OCI-LY1 (cell line): ENCODE measurements around the gene GPR37L1.
"Not testable (repeated sequence)": the region's sequence is repeated elsewhere in the genome, so short reads cannot be mapped to it uniquely, and the experiment has no call there.

Experiments used
- H2AFZ ChIP-seq: fragments of 200-600 bp; sonication (generic), shearing (Covaris generic); 2 replicates; pipeline ENCODE4 v1.6.0; 2014; ENCODE audit warnings: antibody characterized with exemption, mild to moderate bottlenecking, low read length
- H3F3A ChIP-seq: fragments of 200-600 bp; sonication (generic), shearing (Covaris generic); 2 replicates; pipeline ENCODE4 v1.6.0; 2014; ENCODE audit warnings: mild to moderate bottlenecking, antibody characterized with exemption, low read length, moderate library complexity; ENCODE audit not compliant: insufficient read depth
- H3K27ac ChIP-seq: fragments of 200-600 bp; sonication (generic); 2 replicates; pipeline ENCODE4 v1.5.1; 2014; ENCODE audit warnings: low read length, mixed run types, mild to moderate bottlenecking, low read depth; ENCODE audit not compliant: poor library complexity, severe bottlenecking
- H3K27me3 ChIP-seq: fragments of 200-600 bp; sonication (generic); 2 replicates; pipeline ENCODE4 v1.6.0; 2014; ENCODE audit warnings: antibody characterized with exemption, mild to moderate bottlenecking, low read length, moderate library complexity; ENCODE audit not compliant: insufficient read depth
- H3K36me3 ChIP-seq: fragments of 200-600 bp; sonication (generic); 2 replicates; pipeline ENCODE4 v1.6.1; 2014; ENCODE audit warnings: mild to moderate bottlenecking, antibody characterized with exemption, low read length, moderate library complexity, mixed read lengths; ENCODE audit not compliant: insufficient read depth
- H3K4me1 ChIP-seq: fragments of 200-600 bp; sonication (generic); 2 replicates; pipeline ENCODE4 v1.5.1; 2014; ENCODE audit warnings: mild to moderate bottlenecking, low read length, moderate library complexity; ENCODE audit not compliant: insufficient read depth, severe bottlenecking
- H3K4me2 ChIP-seq: fragments of 200-600 bp; sonication (generic), shearing (Covaris generic); 2 replicates; pipeline ENCODE4 v1.6.1; 2014; ENCODE audit warnings: low read length
- H3K4me3 ChIP-seq: fragments of 200-600 bp; sonication (generic); 2 replicates; pipeline ENCODE4 v1.5.1; 2014; ENCODE audit warnings: low read length, low read depth, mild to moderate bottlenecking, mixed read lengths; ENCODE audit not compliant: poor library complexity, severe bottlenecking
- H3K79me2 ChIP-seq: fragments of 200-600 bp; shearing (Covaris generic); 2 replicates; pipeline ENCODE4 v1.6.1; 2016; ENCODE audit warnings: mixed run types, low read length, mixed read lengths; ENCODE audit not compliant: insufficient read depth
- H3K9ac ChIP-seq: fragments of 200-600 bp; sonication (generic), shearing (Covaris generic); 2 replicates; pipeline ENCODE4 v1.6.1; 2014; ENCODE audit warnings: mild to moderate bottlenecking, low read length, mixed read lengths
- H3K9me2 ChIP-seq: fragments of 200-600 bp; sonication (generic), shearing (Covaris generic); 2 replicates; pipeline ENCODE4 v1.6.1; 2014; ENCODE audit warnings: low read depth, mild to moderate bottlenecking, low read length, mixed read lengths
- H3K9me3 ChIP-seq: fragments of 200-600 bp; shearing (Covaris generic); 2 replicates; pipeline ENCODE4 v1.6.1; 2014; ENCODE audit warnings: low read length, mixed read lengths
- H4K20me1 ChIP-seq: fragments of 200-600 bp; sonication (generic), shearing (Covaris generic); 2 replicates; pipeline ENCODE4 v1.6.0; 2016; ENCODE audit warnings: mild to moderate bottlenecking, low read length; ENCODE audit not compliant: insufficient read depth
- EZH2 ChIP-seq: fragments of 200-600 bp; sonication (generic), shearing (Covaris generic); IDR thresholded peaks from 2 replicates; pipeline ENCODE4 v1.8.0; 2017; ENCODE audit warnings: borderline replicate concordance, mixed run types, mild to moderate bottlenecking, antibody characterized with exemption, low read length, moderate library complexity, mixed read lengths
- TF ChIP-seq, protein P1 (sequence below): fragments of 200-600 bp; sonication (generic), shearing (Covaris generic); IDR thresholded peaks from 2 replicates; pipeline ENCODE4 v1.5.1; 2017; ENCODE audit warnings: mild to moderate bottlenecking, antibody characterized with exemption, low read length, moderate library complexity, mixed read lengths

The GPR37L1 gene

DNA sequence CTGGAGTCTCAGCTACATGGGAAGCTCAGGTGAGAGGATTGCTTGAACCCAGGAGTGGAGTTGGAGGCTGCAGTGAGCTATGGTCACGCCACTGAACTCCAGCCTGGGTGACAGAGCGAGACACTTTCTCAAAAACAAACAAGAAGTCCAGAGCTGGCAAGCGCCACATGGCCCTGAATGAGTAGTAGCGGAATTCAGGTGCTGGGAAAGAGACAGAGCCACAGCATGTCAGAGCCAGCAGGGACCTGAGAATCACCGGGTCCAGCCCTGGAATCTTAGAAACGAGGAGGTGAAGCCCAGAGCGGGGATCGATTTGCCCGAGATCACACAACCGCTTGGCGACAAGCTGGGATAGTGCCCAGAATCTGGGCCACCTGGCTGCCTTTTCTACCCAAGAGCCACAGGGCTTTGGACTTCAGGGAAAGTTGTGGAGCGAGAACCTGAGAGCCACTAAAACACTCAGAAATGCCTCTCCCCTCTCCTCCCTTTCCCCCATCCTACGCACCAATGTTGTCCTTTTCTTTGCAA lies 12.0 kb downstream of the GPR37L1 start:
- Histone ChIP-seq H3K36me3 (peaks cover 42% of the 10 kb centered on the region), H3K4me1 (no peaks in the 10 kb centered on the region), H3K4me2 (no peak overlapping the region), H3K9me3 (no peaks in the 10 kb centered on the region), H3F3A (no peaks in the 10 kb centered on the region), H2AFZ (no peak overlapping the region), H3K27me3 (no peaks in the 10 kb centered on the region), H4K20me1 (no peaks in the 10 kb centered on the region), H3K9ac (no peak overlapping the region), H3K9me2 (no peaks in the 10 kb centered on the region), H3K79me2 (peaks cover under 1% of the 10 kb centered on the region; the same call in 1 of the 2 replicates), H3K4me3 (no peak overlapping the region), H3K27ac (no peak overlapping the region)
- no peak for TF ChIP-seq EZH2
- TF ChIP-seq, protein P1, sequence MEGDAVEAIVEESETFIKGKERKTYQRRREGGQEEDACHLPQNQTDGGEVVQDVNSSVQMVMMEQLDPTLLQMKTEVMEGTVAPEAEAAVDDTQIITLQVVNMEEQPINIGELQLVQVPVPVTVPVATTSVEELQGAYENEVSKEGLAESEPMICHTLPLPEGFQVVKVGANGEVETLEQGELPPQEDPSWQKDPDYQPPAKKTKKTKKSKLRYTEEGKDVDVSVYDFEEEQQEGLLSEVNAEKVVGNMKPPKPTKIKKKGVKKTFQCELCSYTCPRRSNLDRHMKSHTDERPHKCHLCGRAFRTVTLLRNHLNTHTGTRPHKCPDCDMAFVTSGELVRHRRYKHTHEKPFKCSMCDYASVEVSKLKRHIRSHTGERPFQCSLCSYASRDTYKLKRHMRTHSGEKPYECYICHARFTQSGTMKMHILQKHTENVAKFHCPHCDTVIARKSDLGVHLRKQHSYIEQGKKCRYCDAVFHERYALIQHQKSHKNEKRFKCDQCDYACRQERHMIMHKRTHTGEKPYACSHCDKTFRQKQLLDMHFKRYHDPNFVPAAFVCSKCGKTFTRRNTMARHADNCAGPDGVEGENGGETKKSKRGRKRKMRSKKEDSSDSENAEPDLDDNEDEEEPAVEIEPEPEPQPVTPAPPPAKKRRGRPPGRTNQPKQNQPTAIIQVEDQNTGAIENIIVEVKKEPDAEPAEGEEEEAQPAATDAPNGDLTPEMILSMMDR, result no peak

DNA sequence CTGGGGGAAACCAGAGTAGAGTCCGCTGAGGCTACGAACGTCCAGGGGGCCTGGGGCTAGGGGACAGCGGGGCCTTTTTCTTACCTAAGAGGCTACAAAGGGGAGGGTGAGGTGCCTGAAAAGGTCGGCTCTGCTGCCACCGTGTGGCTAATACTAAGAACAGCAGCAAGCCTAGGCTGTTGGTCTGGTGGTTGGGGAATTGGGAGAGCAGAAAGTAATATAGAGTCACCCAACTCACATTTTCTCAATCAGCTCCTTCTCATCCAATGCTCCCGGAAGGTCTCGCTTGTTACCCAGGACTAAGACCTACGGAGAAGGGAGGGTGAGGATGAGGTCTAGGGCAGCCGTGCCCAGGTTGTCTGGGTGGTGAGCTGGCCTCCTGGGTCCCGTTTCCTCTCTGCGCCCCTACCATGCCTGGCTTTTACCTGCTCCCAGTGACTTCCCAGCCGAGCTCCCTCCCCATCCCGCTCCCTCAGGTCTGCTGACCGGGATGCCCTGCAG lies 12.6 kb downstream of the GPR37L1 start:
- no peaks in the 10 kb centered on the region for H3K9me3 ChIP-seq
- TF ChIP-seq, protein P1, result peak; percentile 75
- no peak for TF ChIP-seq EZH2
- peaks cover 43% of the 10 kb centered on the region for H3K36me3 ChIP-seq
- H3K9me2 ChIP-seq, result no peaks in the 10 kb centered on the region
- H3K27me3 ChIP-seq, result no peaks in the 10 kb centered on the region
- no peak overlapping the region for H3K4me2 ChIP-seq
- H3K4me3 ChIP-seq, result no peak overlapping the region
- peaks cover 4% of the 10 kb centered on the region; the same call in 1 of the 2 replicates for H3K79me2 ChIP-seq
- no peak overlapping the region for H3K27ac ChIP-seq
- no peak overlapping the region for H3K9ac ChIP-seq
- no peak overlapping the region for H2AFZ ChIP-seq
- no peaks in the 10 kb centered on the region for H4K20me1 ChIP-seq
- no peaks in the 10 kb centered on the region for H3K4me1 ChIP-seq
- H3F3A ChIP-seq, result no peaks in the 10 kb centered on the region

DNA sequence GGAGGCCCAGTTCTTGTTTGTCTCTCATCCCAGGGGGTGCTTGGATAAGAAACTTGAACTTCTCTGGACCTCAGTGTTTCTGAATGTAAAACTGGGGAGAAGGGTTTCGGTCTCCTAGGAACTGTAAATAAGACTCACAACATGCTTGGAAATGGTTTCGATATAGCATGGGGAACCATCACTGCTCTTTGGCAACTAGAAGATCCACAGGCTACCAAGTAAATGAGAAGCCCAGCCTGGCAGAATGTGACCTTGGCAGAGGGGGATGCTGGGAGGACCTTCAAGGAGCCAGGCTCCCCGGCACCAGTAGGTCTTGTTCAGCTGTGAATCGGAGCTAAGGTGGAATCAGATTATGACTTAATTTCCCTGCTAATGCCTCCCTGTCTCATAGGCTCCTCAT lies 18.1 kb downstream of the GPR37L1 start:
- Histone ChIP-seq H4K20me1 (no peaks in the 10 kb centered on the region), H3F3A (no peaks in the 10 kb centered on the region), H3K9me2 (no peaks in the 10 kb centered on the region), H3K36me3 (peaks cover 26% of the 10 kb centered on the region; the same call in 1 of the 2 replicates), H3K4me2 (no peak overlapping the region), H2AFZ (no peak overlapping the region), H3K9me3 (no peaks in the 10 kb centered on the region), H3K9ac (no peak overlapping the region), H3K27ac (no peak overlapping the region), H3K79me2 (peaks cover 29% of the 10 kb centered on the region), H3K4me1 (peaks cover 23% of the 10 kb centered on the region), H3K4me3 (no peak overlapping the region), H3K27me3 (no peaks in the 10 kb centered on the region)
- TF ChIP-seq, protein P1, result no peak
- no peak for TF ChIP-seq EZH2

DNA sequence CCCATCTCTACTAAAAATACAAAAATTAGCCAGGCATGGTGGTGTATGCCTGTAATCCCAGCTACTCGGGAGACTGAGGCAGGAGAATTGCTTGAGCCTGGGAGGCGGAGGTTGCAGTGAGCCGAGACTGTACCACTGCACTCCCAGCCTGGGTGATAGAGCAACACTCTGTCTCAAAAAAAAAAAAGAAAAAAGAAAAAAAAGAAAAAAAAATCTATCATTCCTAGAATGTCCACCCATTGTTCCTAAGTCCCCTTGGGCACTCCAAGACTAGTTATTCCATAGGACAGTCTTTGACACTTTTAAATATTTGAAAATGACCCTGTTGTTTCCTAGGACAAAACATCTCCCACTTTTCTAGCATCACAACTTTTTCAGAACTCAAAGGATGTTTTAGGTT lies 18.8 kb downstream of the GPR37L1 start:
- not testable (repeated sequence) for H3K27ac ChIP-seq, H3K4me3 ChIP-seq, H3F3A ChIP-seq, H4K20me1 ChIP-seq, H3K4me2 ChIP-seq, H2AFZ ChIP-seq, H3K9me2 ChIP-seq, H3K9ac ChIP-seq, H3K27me3 ChIP-seq, H3K9me3 ChIP-seq
- peaks cover 23% of the 10 kb centered on the region for H3K4me1 ChIP-seq
- peaks cover 24% of the 10 kb centered on the region; the same call in 1 of the 2 replicates for H3K36me3 ChIP-seq
- H3K79me2 ChIP-seq, result peaks cover 29% of the 10 kb centered on the region
